Measurements from ENCODE around the gene PRR16.

- TF ChIP-seq CTCF (conservative IDR thresholded peaks at IDR 0.05; ENCODE audit: low read length) (no peak), EZH2phosphoT487 (IDR thresholded peaks at IDR 0.05; ENCODE audit: borderline replicate concordance) (no peak)
Measured at GRCh38 chr5:120717381-120717780, 253.3 kb downstream of the PRR16 start.

Measured in Loucy (cell line).